ENCODE results near the gene CAMTA1.

The CAMTA1 gene

GRCh38 chr1:7651203-7651602 is 865.9 kb downstream of the CAMTA1 start:
- Histone ChIP-seq H3K4me2 (ENCODE audit: low read depth, low read length, poor library complexity, severe bottlenecking) (no peak overlapping the region), H3K9me2 (replicated peaks; ENCODE audit: insufficient read depth, low read length) (no peaks in the 10 kb centered on the region), H3K36me3 (ENCODE audit: low read length) (no peaks in the 10 kb centered on the region), H3F3A (ENCODE audit: insufficient read depth) (no peaks in the 10 kb centered on the region), H3K4me3 (ENCODE audit: insufficient read depth, low read length, poor library complexity, severe bottlenecking) (no peak overlapping the region), H3K27ac (ENCODE audit: low read depth, low read length) (no peak overlapping the region), H3K9me3 (ENCODE audit: insufficient read depth, low read length) (no peaks in the 10 kb centered on the region), H3K9ac (ENCODE audit: low read length) (no peak overlapping the region), H2AFZ (ENCODE audit: low read depth, low read length, severe bottlenecking) (no peak overlapping the region), H3K79me2 (ENCODE audit: insufficient read depth, low read length) (no peaks in the 10 kb centered on the region), H4K20me1 (ENCODE audit: low read depth, low read length) (no peaks in the 10 kb centered on the region), H3K27me3 (ENCODE audit: low read length) (no peaks in the 10 kb centered on the region)
- TF ChIP-seq, protein P1, sequence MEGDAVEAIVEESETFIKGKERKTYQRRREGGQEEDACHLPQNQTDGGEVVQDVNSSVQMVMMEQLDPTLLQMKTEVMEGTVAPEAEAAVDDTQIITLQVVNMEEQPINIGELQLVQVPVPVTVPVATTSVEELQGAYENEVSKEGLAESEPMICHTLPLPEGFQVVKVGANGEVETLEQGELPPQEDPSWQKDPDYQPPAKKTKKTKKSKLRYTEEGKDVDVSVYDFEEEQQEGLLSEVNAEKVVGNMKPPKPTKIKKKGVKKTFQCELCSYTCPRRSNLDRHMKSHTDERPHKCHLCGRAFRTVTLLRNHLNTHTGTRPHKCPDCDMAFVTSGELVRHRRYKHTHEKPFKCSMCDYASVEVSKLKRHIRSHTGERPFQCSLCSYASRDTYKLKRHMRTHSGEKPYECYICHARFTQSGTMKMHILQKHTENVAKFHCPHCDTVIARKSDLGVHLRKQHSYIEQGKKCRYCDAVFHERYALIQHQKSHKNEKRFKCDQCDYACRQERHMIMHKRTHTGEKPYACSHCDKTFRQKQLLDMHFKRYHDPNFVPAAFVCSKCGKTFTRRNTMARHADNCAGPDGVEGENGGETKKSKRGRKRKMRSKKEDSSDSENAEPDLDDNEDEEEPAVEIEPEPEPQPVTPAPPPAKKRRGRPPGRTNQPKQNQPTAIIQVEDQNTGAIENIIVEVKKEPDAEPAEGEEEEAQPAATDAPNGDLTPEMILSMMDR (IDR thresholded peaks at IDR 0.05; ENCODE audit: insufficient read depth, low read length, poor library complexity, severe bottlenecking) = no peak
- TF ChIP-seq EZH2phosphoT487 (conservative IDR thresholded peaks at IDR 0.05; ENCODE audit: low read length) = no peak

- Histone ChIP-seq H3K79me2 (ENCODE audit: insufficient read depth, low read length) (no peaks in the 10 kb centered on the region), H3K27ac (ENCODE audit: low read depth, low read length) (no peak overlapping the region), H3K4me2 (ENCODE audit: low read depth, low read length, poor library complexity, severe bottlenecking) (no peak overlapping the region), H3K27me3 (ENCODE audit: low read length) (no peaks in the 10 kb centered on the region), H2AFZ (ENCODE audit: low read depth, low read length, severe bottlenecking) (no peak overlapping the region), H3K9ac (ENCODE audit: low read length) (no peak overlapping the region), H4K20me1 (ENCODE audit: low read depth, low read length) (no peaks in the 10 kb centered on the region), H3K9me3 (ENCODE audit: insufficient read depth, low read length) (no peaks in the 10 kb centered on the region), H3F3A (ENCODE audit: insufficient read depth) (no peaks in the 10 kb centered on the region), H3K9me2 (replicated peaks; ENCODE audit: insufficient read depth, low read length) (no peaks in the 10 kb centered on the region), H3K4me3 (ENCODE audit: insufficient read depth, low read length, poor library complexity, severe bottlenecking) (no peak overlapping the region), H3K36me3 (ENCODE audit: low read length) (no peaks in the 10 kb centered on the region)
- TF ChIP-seq, protein P1 (IDR thresholded peaks at IDR 0.05; ENCODE audit: insufficient read depth, low read length, poor library complexity, severe bottlenecking) = no peak
- TF ChIP-seq EZH2phosphoT487 (conservative IDR thresholded peaks at IDR 0.05; ENCODE audit: low read length) = no peak
Observed at GRCh38 chr1:7652061-7652460, 866.8 kb downstream of the CAMTA1 start.

- Histone ChIP-seq H3K9ac (ENCODE audit: low read length) (no peak overlapping the region), H3K4me2 (ENCODE audit: low read depth, low read length, poor library complexity, severe bottlenecking) (no peak overlapping the region), H3K9me2 (replicated peaks; ENCODE audit: insufficient read depth, low read length) (no peaks in the 10 kb centered on the region), H3K9me3 (ENCODE audit: insufficient read depth, low read length) (no peaks in the 10 kb centered on the region), H3K27me3 (ENCODE audit: low read length) (no peaks in the 10 kb centered on the region), H3K4me3 (ENCODE audit: insufficient read depth, low read length, poor library complexity, severe bottlenecking) (no peak overlapping the region), H3F3A (ENCODE audit: insufficient read depth) (no peaks in the 10 kb centered on the region), H3K27ac (ENCODE audit: low read depth, low read length) (no peak overlapping the region), H2AFZ (ENCODE audit: low read depth, low read length, severe bottlenecking) (no peak overlapping the region), H4K20me1 (ENCODE audit: low read depth, low read length) (no peaks in the 10 kb centered on the region), H3K36me3 (ENCODE audit: low read length) (no peaks in the 10 kb centered on the region), H3K79me2 (ENCODE audit: insufficient read depth, low read length) (no peaks in the 10 kb centered on the region)
- TF ChIP-seq EZH2phosphoT487 (conservative IDR thresholded peaks at IDR 0.05; ENCODE audit: low read length) = no peak
- TF ChIP-seq, protein P1 (IDR thresholded peaks at IDR 0.05; ENCODE audit: insufficient read depth, low read length, poor library complexity, severe bottlenecking) = no peak
Observed at GRCh38 chr1:7652515-7653098, 867.4 kb downstream of the CAMTA1 start.

Measured in SU-DHL-6 (cell line).